ENCODE measurements around the gene SFN.
"Not testable (repeated sequence)": the region's sequence is repeated elsewhere in the genome, so short reads cannot be mapped to it uniquely, and the experiment has no call there.

SFN gene

GRCh38 chr1:26873097-26873496, 10.1 kb downstream of the SFN start:
- not testable (repeated sequence) for DNase-seq (ENCODE audit: low spot score)

DNA sequence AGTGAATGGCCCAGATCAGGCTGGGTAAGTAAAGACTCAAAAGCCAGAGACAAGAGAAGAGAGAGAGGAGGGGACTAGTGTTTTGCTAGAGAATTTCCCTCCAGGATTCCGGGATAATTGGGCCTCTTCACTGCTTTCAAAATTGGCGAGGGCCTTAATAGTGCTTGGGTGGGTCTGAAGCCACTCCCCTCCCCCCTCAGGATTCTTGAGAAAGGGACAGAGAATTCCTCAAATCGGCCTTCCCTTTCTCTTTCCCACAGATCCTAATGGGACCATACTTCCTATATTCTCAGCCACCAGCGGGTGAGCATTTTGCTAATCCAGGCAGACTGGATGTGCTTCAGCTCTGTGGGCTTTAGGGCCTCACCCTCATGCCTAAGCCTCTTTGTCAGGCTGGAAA, 11.9 kb downstream of the SFN start:
- no peak for DNase-seq (ENCODE audit: low spot score)

DNA sequence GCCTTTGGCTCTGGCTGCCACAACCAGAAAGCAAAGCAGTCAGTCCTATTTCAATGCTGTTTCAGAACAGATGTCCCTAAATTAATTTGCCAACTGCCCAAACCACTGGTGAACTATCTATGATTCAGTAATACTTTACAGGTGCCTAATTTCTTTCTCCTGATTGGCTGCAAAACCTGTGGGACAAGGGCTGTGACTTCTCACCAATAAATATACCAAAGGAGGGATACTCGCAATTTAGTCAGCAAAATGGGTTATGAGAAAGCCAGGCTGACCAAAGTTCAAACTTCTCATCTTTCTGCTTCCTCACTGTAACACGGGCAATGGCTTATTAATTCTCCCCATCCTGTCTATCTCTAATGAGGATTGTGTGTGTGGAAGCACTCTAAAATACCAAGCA, 14.4 kb downstream of the SFN start:
- DNase-seq (ENCODE audit: low spot score), result no peak

- DNase-seq (ENCODE audit: low spot score), result no peak
These were observed 16.8 kb downstream of the SFN start for GRCh38 chr1:26879793-26880192.

- not testable (repeated sequence) for DNase-seq (ENCODE audit: low spot score)
These were observed 18.7 kb downstream of the SFN start for GRCh38 chr1:26881611-26882010.

DNA sequence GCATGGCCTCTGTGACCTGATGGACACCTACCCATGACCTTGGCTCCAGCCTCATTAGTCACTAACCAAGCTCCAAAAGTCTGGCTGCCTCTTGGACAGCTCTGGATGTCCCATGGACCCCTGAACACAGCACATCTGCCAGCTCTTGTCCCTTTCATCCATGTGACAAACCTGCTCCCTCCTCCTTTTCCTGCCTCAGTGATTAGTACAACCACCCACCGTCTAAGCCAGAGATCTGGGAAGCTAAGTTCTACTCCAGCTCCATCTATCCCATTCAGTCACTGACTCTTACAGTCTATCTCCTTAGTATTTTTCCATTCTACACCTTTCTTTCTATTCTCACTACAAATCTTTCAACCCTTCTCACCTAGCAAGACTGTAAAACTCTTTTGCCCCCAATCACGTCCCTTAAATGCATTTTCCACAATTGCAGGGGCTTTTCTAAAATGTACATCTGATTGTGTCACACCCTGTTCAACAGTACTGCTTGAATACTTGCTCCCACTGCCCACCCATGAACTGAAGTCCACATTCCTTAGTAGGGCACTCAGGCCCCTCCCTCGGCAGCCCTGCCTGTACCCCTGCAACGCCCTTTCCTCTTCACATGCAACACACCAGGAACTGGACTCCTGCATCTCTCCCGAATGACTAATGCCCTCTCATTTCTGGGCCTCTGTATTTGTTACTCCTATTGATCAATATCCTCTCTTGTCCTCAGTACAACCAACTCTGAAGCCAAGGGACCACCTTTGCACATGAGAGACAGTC, 19.9 kb downstream of the SFN start:
- no peak for DNase-seq (ENCODE audit: low spot score)

DNA sequence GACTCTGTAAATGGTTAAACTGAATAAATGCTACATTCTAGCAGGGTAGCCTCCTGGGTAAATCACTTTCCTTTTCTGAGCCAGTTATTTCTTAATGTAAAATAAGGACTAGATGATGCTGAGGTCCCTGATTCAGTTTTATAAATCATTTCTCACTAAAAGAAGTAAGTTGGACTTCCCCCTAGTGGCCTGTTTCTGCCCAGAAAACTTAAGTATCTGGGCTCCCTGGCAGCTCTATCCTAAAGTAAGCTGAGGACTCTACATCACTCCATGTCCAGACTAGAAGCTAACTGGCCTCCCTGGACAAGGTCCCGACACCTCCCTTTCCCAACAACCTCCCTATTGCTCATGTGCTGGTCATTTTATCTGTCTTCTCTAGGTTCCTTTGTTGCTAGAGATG, 24.2 kb downstream of the SFN start:
- DNase-seq (ENCODE audit: low spot score), result no peak

- no peak for DNase-seq (ENCODE audit: low spot score)
These were observed 25.3 kb downstream of the SFN start for GRCh38 chr1:26888231-26888630.

GRCh38 chr1:26889551-26890466, 26.9 kb downstream of the SFN start, which contains the start of gene GPN2:
Gene GPN2 (minus strand): TSS chr1:26890283. CDS start chr1:26890096, 187 bp downstream.
- peak; percentile 92 for DNase-seq (ENCODE audit: low spot score)

- no peak for DNase-seq (ENCODE audit: low spot score)
These were observed 27.5 kb downstream of the SFN start for GRCh38 chr1:26890467-26890796.

GRCh38 chr1:26894263-26894662, 31.3 kb downstream of the SFN start:
- DNase-seq (ENCODE audit: low spot score), result no peak

DNA sequence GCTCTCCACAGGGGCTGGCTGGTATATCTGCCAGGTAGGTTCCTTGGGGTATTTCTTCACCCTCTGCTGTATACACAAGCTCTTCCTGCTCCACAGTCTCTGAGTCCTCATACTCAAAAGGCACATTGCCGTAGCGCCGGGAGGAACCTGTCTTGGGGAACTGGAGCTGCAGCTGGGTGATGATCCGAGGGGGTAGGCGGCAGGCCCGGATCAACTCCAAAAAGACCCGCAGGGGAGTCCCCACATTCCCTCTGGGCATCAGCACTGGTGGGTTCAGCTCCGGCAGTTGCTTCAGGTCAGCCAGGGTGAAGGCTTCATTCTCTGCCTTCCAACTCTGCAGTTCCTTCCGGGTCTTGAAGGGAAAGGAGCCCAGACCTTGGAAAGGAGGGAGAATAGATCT, 34.4 kb downstream of the SFN start:
- no peak for DNase-seq (ENCODE audit: low spot score)

DNA sequence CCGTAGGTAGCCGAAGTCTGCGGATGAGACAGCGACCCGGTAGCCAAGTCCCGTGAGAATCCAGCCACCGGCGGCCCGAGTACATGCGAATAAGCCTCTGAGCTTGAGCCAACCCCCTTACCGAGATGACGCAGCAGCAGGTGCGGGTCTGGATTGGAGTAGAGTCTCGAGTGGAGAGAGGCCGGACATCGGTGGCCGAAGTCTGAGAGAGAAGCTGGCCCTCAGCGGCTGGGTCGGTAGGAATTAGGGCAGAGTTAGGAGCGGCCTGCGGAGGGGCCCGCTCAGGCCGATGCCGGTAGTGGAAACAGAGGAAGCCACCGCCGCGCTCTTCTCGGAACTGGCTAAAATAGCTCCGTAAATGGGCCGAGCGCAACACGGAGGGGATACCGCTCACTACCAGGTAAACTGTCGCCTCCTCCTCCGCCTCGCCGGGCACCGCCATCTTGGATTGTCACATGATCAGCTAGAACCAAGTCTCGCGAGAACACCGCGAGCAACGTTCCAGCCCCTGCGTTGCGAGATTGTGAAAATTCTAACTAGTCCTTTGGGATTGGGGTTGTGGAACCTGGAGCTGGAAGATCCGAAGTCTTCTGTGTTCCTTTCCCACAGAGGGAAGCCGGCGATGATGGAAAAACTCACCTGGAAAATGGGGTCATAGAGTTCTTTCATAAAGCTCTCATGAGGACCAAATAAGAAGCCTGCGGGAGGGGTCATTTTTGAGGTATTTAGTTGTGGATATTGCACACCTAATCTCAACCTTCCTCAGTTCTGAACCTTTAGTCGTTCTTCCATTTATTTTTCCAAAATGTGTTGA, 37.3 kb downstream of the SFN start, which contains the start of gene GPATCH3:
Gene GPATCH3 (minus strand): TSS at position 467 of the 814 bp plus-strand sequence. CDS start 25 bp downstream, at position 442.
- DNase-seq (ENCODE audit: low spot score), result peak; percentile 95

- no peak for DNase-seq (ENCODE audit: low spot score)
These were observed 38.0 kb downstream of the SFN start for GRCh38 chr1:26900815-26901511.

DNA sequence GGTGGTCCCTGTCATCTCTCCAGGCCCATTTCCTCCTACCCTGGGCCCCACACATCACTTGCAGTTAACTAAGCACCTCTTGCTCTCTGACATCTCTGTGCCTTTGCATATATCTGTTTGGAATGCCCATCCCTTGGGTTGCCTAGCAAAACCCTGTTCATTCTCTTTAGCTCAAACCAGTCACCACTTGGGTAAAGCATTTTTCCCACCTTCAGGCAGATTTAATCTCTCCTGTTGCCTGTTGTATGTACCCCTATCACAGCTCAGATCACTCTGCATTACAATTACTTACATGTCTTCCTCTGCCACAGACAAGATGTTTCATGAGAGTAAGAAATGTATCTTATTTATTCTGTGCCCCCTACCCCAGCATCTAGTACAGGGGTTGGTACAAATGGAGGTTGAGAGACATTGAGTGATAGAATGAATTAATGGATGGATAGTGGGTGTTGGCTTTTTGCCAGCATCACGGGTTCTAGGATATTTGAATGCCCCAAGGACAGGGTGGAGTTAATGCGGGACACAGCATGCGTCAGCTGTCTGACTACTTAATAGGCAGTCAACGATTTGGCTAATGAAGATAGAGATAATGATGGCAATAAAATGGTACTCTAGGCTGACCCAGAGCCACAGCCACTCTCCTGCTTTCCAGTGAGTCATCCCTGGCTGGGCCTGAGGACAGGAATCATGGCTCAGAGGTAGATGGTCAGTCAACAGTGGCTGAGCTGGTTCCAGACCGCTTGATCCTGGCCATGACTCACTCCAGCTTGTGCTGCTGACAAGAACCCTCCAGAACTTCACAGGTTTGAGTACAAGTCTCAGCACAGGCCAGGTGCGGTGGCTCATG, 44.3 kb downstream of the SFN start:
- peak; percentile 30 for DNase-seq (ENCODE audit: low spot score)

GRCh38 chr1:26909951-26910342, 47.0 kb downstream of the SFN start:
- no peak for DNase-seq (ENCODE audit: low spot score)

DNA sequence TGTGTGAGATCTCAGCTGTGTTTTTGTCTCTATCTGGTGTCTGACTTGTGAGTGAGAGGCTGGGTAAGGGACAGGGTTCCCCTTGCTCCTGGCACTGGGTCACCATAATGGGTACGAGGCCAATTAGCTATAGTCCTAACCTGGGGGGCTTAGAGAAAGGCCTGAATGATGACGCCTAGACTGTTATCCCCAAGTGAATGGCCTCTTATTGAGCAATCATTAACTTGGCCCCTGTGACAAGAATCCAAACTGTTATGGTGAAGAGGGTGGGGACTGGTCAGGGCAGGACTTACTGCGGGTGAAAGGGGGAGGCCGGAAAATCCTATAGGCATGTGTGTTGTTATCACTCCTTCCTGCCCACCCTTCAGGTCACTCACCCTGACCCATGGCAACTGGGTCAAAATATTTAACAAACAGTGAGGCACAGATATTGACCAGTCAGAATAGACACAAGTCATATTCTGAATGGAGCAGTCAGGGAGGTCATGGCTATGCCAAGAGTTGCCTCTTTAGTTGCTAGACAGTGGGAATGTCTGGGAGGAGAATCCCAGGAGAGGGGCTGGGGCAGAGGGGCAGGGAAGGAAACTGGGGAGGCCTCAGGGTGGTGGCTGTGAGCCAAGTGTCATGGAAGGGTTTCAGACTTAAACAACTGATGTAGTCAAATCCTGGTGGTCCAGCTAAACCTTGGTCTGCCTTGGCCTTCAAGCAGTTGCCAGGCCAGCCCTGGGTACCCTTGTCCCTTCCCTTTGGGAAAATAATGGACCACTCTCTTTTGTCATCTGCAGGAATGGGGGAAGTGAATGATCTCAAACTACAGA, 47.6 kb downstream of the SFN start:
- DNase-seq (ENCODE audit: low spot score), result no peak

GRCh38 chr1:26911399-26912146, 48.6 kb downstream of the SFN start:
- DNase-seq (ENCODE audit: low spot score), result no peak

DNA sequence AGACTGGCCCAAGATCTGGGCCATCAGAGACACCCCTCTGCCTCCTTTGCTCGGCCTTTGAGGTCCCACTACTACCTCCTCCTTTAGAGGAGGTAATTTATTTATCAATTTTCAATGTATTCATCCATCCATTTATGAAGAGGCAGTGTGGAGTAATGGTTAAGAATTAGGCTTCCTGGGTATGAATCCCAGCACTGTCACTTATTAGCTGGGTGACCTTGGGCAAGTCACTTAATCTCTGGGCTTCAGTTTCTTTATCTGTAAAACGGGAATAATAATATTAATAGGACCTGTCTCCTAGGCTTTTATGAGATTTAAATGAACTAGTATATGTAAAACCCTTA, 49.2 kb downstream of the SFN start:
- DNase-seq (ENCODE audit: low spot score), result no peak
